H9 (cell line): ENCODE measurements around the gene SPRN. TPM values are rescaled to one million over a fixed set of nuclear protein-coding genes. Genes with fewer than 3 reads are reported as not detected.

Source experiments
- DNase-seq: peaks from one replicate; pipeline ENCODE4 v3.0.0-alpha.2; 2017
- H2AFZ ChIP-seq: one replicate; pipeline ENCODE4 v1.6.1; 2013; ENCODE audit warnings: mild to moderate bottlenecking, low read length, control low read depth, moderate library complexity
- H2AK5ac ChIP-seq: 2 replicates; pipeline ENCODE4 v1.6.1; 2013; ENCODE audit warnings: low read length, control low read depth, mixed read lengths; ENCODE audit not compliant: insufficient read length
- H2BK120ac ChIP-seq: one replicate; pipeline ENCODE4 v1.6.1; 2013; ENCODE audit warnings: low read depth, mild to moderate bottlenecking, low read length, control low read depth, inconsistent platforms; ENCODE audit not compliant: poor library complexity, severe bottlenecking
- H2BK12ac ChIP-seq: 2 replicates; pipeline ENCODE4 v1.6.1; 2013; ENCODE audit warnings: low read length, control low read depth, mixed read lengths, low read depth; ENCODE audit not compliant: insufficient read length
- H2BK15ac ChIP-seq: 2 replicates; pipeline ENCODE4 v1.6.1; 2013; ENCODE audit warnings: low read depth, low read length, control low read depth
- H2BK20ac ChIP-seq: one replicate; pipeline ENCODE4 v1.6.1; 2013; ENCODE audit warnings: low read depth, mild to moderate bottlenecking, low read length, control low read depth, inconsistent platforms; ENCODE audit not compliant: poor library complexity, severe bottlenecking
- H2BK5ac ChIP-seq: 2 replicates; pipeline ENCODE4 v1.6.1; 2013; ENCODE audit warnings: low read length, control low read depth, mixed read lengths; ENCODE audit not compliant: insufficient read length
- H3K14ac ChIP-seq: 2 replicates; pipeline ENCODE4 v1.6.1; 2013; ENCODE audit warnings: low read length, control low read depth; ENCODE audit not compliant: insufficient read depth
- H3K18ac ChIP-seq: 2 replicates; pipeline ENCODE4 v1.6.1; 2013; ENCODE audit warnings: low read depth, mild to moderate bottlenecking, mixed read lengths, low read length, control low read depth; ENCODE audit not compliant: insufficient read length
- H3K23ac ChIP-seq: 2 replicates; pipeline ENCODE4 v1.6.1; 2013; ENCODE audit warnings: low read length, control low read depth, mixed read lengths, low read depth; ENCODE audit not compliant: insufficient read length
- H3K23me2 ChIP-seq: 2 replicates; pipeline ENCODE4 v1.6.1; 2013; ENCODE audit warnings: low read depth, mild to moderate bottlenecking, mixed read lengths, low read length, control low read depth; ENCODE audit not compliant: insufficient read length, poor library complexity, severe bottlenecking
- H3K27ac ChIP-seq: 2 replicates; pipeline ENCODE4 v1.5.1; 2013; ENCODE audit warnings: low read length, control low read depth, mixed read lengths, low read depth; ENCODE audit not compliant: insufficient read length
- H3K27me3 ChIP-seq: 2 replicates; pipeline ENCODE4 v1.6.1; 2013; ENCODE audit warnings: low read length, control low read depth, inconsistent platforms; ENCODE audit not compliant: insufficient read depth
- H3K4ac ChIP-seq: 2 replicates; pipeline ENCODE4 v1.6.1; 2013; ENCODE audit warnings: low read depth, mild to moderate bottlenecking, control low read depth, inconsistent platforms, low read length, moderate library complexity
- H3K4me1 ChIP-seq: 2 replicates; pipeline ENCODE4 v1.6.1; 2013; ENCODE audit warnings: low read length, control low read depth, inconsistent platforms; ENCODE audit not compliant: insufficient read depth
- H3K4me2 ChIP-seq: 2 replicates; pipeline ENCODE4 v1.6.1; 2013; ENCODE audit warnings: low read length, control low read depth, mixed read lengths; ENCODE audit not compliant: insufficient read length, insufficient read depth
- H3K56ac ChIP-seq: 2 replicates; pipeline ENCODE4 v1.6.1; 2013; ENCODE audit warnings: low read depth, mild to moderate bottlenecking, mixed read lengths, low read length, control low read depth; ENCODE audit not compliant: insufficient read length
- H3K79me1 ChIP-seq: 2 replicates; pipeline ENCODE4 v1.6.1; 2013; ENCODE audit warnings: low read depth, mild to moderate bottlenecking, moderate library complexity, low read length, control low read depth, inconsistent platforms; ENCODE audit not compliant: insufficient read depth, poor library complexity, severe bottlenecking
- H3K79me2 ChIP-seq: 2 replicates; pipeline ENCODE4 v1.6.1; 2013; ENCODE audit warnings: low read length, control low read depth, inconsistent platforms; ENCODE audit not compliant: insufficient read depth
- H3K9ac ChIP-seq: 2 replicates; pipeline ENCODE4 v1.6.1; 2013; ENCODE audit warnings: low read length, control low read depth, mixed read lengths; ENCODE audit not compliant: insufficient read length; ENCODE audit errors: extremely low read depth
- H3K9me3 ChIP-seq: one replicate; pipeline ENCODE4 v1.6.1; 2013; ENCODE audit warnings: low read depth, low read length, inconsistent platforms; ENCODE audit not compliant: control insufficient read depth
- H3T11ph ChIP-seq: one replicate; pipeline ENCODE4 v1.6.1; 2013; ENCODE audit warnings: mild to moderate bottlenecking, low read length, control low read depth, inconsistent platforms
- H4K20me1 ChIP-seq: one replicate; pipeline ENCODE4 v1.6.1; 2013; ENCODE audit not compliant: control insufficient read depth, insufficient read length, insufficient read depth
- H4K5ac ChIP-seq: 2 replicates; pipeline ENCODE4 v1.6.1; 2013; ENCODE audit warnings: low read depth, mild to moderate bottlenecking, mixed read lengths, low read length, control low read depth; ENCODE audit not compliant: insufficient read length
- H4K8ac ChIP-seq: replicated peaks from 2 replicates; pipeline ENCODE4 v1.6.1; 2013; ENCODE audit warnings: low read length, control low read depth, mixed read lengths, low read depth; ENCODE audit not compliant: insufficient read length
- H4K91ac ChIP-seq: 2 replicates; pipeline ENCODE4 v1.6.1; 2013; ENCODE audit warnings: low read depth, mild to moderate bottlenecking, moderate library complexity, mixed read lengths, low read length, control low read depth; ENCODE audit not compliant: insufficient read length
- H3K27ac Mint-ChIP-seq, 3 experiments: 2 replicates in 2 of 3; 3 replicates in 1 of 3; pipeline ENCODE4 v1.8.0; 2020 to 2021; ENCODE audit warnings: mixed read lengths in 3 of 3, mild to moderate bottlenecking in 1 of 3, moderate library complexity in 1 of 3
- H3K27me3 Mint-ChIP-seq: 2 replicates; pipeline ENCODE4 v1.8.0; 2021; ENCODE audit warnings: low read depth, mild to moderate bottlenecking, moderate library complexity, mixed read lengths
- H3K36me3 Mint-ChIP-seq, 3 experiments: 2 replicates in 2 of 3; 3 replicates in 1 of 3; pipeline ENCODE4 v1.8.0; 2020 to 2021; ENCODE audit warnings: low read depth in 3 of 3, mixed read lengths in 3 of 3; ENCODE audit not compliant: insufficient read depth in 1 of 3
- H3K4me1 Mint-ChIP-seq, 2 experiments: 2 replicates each; pipeline ENCODE4 v1.8.0; 2020; ENCODE audit warnings: mixed read lengths in 2 of 2
- H3K4me3 Mint-ChIP-seq, 2 experiments: 2 replicates in 1 of 2; 3 replicates in 1 of 2; pipeline ENCODE4 v1.8.0; 2020 to 2021; ENCODE audit warnings: mild to moderate bottlenecking in 2 of 2, mixed read lengths in 2 of 2, moderate library complexity in 1 of 2
- H3K9me3 Mint-ChIP-seq, 2 experiments: 2 replicates in 1 of 2; 3 replicates in 1 of 2; pipeline ENCODE4 v1.8.0; 2020; ENCODE audit warnings: mild to moderate bottlenecking in 2 of 2, mixed read lengths in 2 of 2, moderate library complexity in 1 of 2
- WGBS: extraction: QIAGEN DNeasy Blood & Tissue Kit; methylation state at CpG from one replicate; pipeline ENCODE4 v1.1.7; 2013; ENCODE audit warnings: missing lambda C conversion rate, low lambda C conversion rate, mixed read lengths; ENCODE audit not compliant: insufficient read length; ENCODE audit errors: extremely low coverage; 5-methylcytosine and 5-hydroxymethylcytosine counted together
- total RNA-seq: library from RNA; stranded (reverse); gene quantifications from 2 replicates; pipeline ENCODE4 v1.2.1, GENCODE V29; 2021
- TF ChIP-seq, protein P1 (sequence below): fragments of 200-600 bp; sonication (generic); conservative IDR thresholded peaks from 3 replicates; pipeline ENCODE4 v1.8.0; 2021; ENCODE audit warnings: antibody characterized with exemption, mild to moderate bottlenecking

SPRN gene
- total RNA-seq, 1 experiment from 2014 or later = 0.42 TPM

GRCh38 chr10:133373174-133374090 is 51.0 kb downstream of the SPRN start, which contains the start of gene ECHS1:
Gene ECHS1, minus strand, starts transcription at chr10:133373354. Its CDS starts 21 bp downstream, at chr10:133373333.
- Histone ChIP-seq H4K8ac (no peak within 1 kb of the TSS), H3K79me2 (no peaks in the 10 kb centered on the region), H3K56ac (no peak within 1 kb of the TSS)

More at GRCh38 chr10:133373174-133374090, 51.0 kb downstream of the SPRN start, which contains the start of gene ECHS1:
- H3K23ac ChIP-seq = no peak within 1 kb of the TSS
- no peak within 1 kb of the TSS for H4K91ac ChIP-seq
- no peak within 1 kb of the TSS for H3K4ac ChIP-seq
- no peak within 1 kb of the TSS for H2AFZ ChIP-seq
- H4K5ac ChIP-seq = no peak within 1 kb of the TSS
- no CpG with 5 or more reads among the region's 89 CpGs for WGBS
- H3K23me2 ChIP-seq = peaks cover 6% of the 10 kb centered on the region
- Mint-ChIP-seq H3K27me3 (peaks cover 47% of the 10 kb centered on the region), H3K4me3 (peak within 1 kb of the TSS; percentile 82 to 94), H3K27ac (peak within 1 kb of the TSS; percentile 62 to 76 (median 75); a peak in 3 of 7 replicates), H3K4me1 (peaks cover 2 to 7% of the 10 kb centered on the region in 2 experiments; a peak in 3 of 4 replicates), H3K36me3 (peaks cover 11 to 30% (median 28%) of the 10 kb centered on the region in 3 experiments; a peak in 6 of 7 replicates), H3K9me3 (peaks cover 0 to 2% of the 10 kb centered on the region in 2 experiments; a peak in 2 of 5 replicates)
- H3K79me1 ChIP-seq = no peaks in the 10 kb centered on the region
- no peak within 1 kb of the TSS for H2BK5ac ChIP-seq
- peak; percentile 96 for DNase-seq
- no peak within 1 kb of the TSS for H2BK120ac ChIP-seq
- H3K4me2 ChIP-seq = peak within 1 kb of the TSS; percentile 48
- no peaks in the 10 kb centered on the region for H3K9me3 ChIP-seq
- H3K9ac ChIP-seq = peak within 1 kb of the TSS; percentile 45
- H2BK15ac ChIP-seq = no peak within 1 kb of the TSS
- H2BK12ac ChIP-seq = no peak within 1 kb of the TSS
- H3K27ac ChIP-seq = no peak within 1 kb of the TSS
- H2BK20ac ChIP-seq = no peak within 1 kb of the TSS
- no peak within 1 kb of the TSS for H2AK5ac ChIP-seq
- no peaks in the 10 kb centered on the region for H4K20me1 ChIP-seq
- no peak within 1 kb of the TSS for H3K18ac ChIP-seq
- H3K14ac ChIP-seq = no peak within 1 kb of the TSS
- peaks cover 18% of the 10 kb centered on the region for H3K27me3 ChIP-seq
- H3T11ph ChIP-seq = no peak within 1 kb of the TSS
- H3K4me1 ChIP-seq = no peaks in the 10 kb centered on the region
- TF ChIP-seq, protein P1, sequence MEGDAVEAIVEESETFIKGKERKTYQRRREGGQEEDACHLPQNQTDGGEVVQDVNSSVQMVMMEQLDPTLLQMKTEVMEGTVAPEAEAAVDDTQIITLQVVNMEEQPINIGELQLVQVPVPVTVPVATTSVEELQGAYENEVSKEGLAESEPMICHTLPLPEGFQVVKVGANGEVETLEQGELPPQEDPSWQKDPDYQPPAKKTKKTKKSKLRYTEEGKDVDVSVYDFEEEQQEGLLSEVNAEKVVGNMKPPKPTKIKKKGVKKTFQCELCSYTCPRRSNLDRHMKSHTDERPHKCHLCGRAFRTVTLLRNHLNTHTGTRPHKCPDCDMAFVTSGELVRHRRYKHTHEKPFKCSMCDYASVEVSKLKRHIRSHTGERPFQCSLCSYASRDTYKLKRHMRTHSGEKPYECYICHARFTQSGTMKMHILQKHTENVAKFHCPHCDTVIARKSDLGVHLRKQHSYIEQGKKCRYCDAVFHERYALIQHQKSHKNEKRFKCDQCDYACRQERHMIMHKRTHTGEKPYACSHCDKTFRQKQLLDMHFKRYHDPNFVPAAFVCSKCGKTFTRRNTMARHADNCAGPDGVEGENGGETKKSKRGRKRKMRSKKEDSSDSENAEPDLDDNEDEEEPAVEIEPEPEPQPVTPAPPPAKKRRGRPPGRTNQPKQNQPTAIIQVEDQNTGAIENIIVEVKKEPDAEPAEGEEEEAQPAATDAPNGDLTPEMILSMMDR = no peak
